Lung (tissue), 12 donors: ENCODE results near the gene KIF1A. TPM values are rescaled to one million over a fixed set of nuclear protein-coding genes. Genes with fewer than 3 reads are reported as not detected.

Source experiments
- ATAC-seq: fragments of 200-7000 bp; cut with Tn5 transposase; one replicate; pipeline ENCODE4 v1.9.1; 2020; ENCODE audit warnings: moderate number of reproducible peaks; ENCODE audit not compliant: insufficient read depth, low FRiP score
- DNase-seq, 3 donors: peaks; one replicate each; pipeline ENCODE4 v3.0.0-alpha.2; 2013 to 2017
- H3K27ac ChIP-seq, 2 donors: one replicate each; pipeline ENCODE4 v1.5.1; 2013; ENCODE audit warnings: mild to moderate bottlenecking in 2 of 2, moderate library complexity in 2 of 2, control low read depth in 1 of 2, inconsistent platforms in 1 of 2, low read depth in 1 of 2, low read length in 1 of 2
- H3K27me3 ChIP-seq, 3 donors: one replicate each; pipeline ENCODE4 v1.5.1; 2013; ENCODE audit warnings: low read length in 2 of 3; ENCODE audit not compliant: control insufficient read depth in 3 of 3, insufficient read depth in 3 of 3
- H3K36me3 ChIP-seq, 4 donors: one replicate each; pipeline ENCODE4 v1.5.1; 2013; ENCODE audit warnings: low read length in 4 of 4, mild to moderate bottlenecking in 1 of 4, moderate library complexity in 1 of 4; ENCODE audit not compliant: control insufficient read depth in 4 of 4, insufficient read depth in 4 of 4
- H3K4me1 ChIP-seq, 5 donors: one replicate each; pipeline ENCODE4 v1.5.1; 2013; ENCODE audit warnings: low read length in 5 of 5, mild to moderate bottlenecking in 2 of 5, moderate library complexity in 1 of 5; ENCODE audit not compliant: control insufficient read depth in 5 of 5, insufficient read depth in 5 of 5
- H3K4me3 ChIP-seq: one replicate; pipeline ENCODE4 v1.5.1; 2013; ENCODE audit warnings: mild to moderate bottlenecking, control low read depth, moderate library complexity
- H3K9ac ChIP-seq, 2 donors: one replicate each; pipeline ENCODE4 v1.5.1; 2013; ENCODE audit warnings: low read length in 2 of 2, control low read depth in 1 of 2; ENCODE audit not compliant: insufficient read depth in 1 of 2
- H3K9me3 ChIP-seq, 4 donors: one replicate each; pipeline ENCODE4 v1.5.1; 2013; ENCODE audit warnings: low read length in 3 of 4, mild to moderate bottlenecking in 1 of 4, moderate library complexity in 1 of 4; ENCODE audit not compliant: control insufficient read depth in 4 of 4, insufficient read depth in 3 of 4
- WGBS, 2 donors: extraction: QIAGEN DNeasy Blood & Tissue Kit; methylation state at CpG; one replicate each; pipeline ENCODE4 v1.1.7; 2013; 5-methylcytosine and 5-hydroxymethylcytosine counted together
- polyA plus RNA-seq, 2 donors: library from polyadenylated mRNA; stranded (reverse); fragments of 200-250 nt; gene quantifications; one replicate each; pipeline ENCODE4 v1.2.1, GENCODE V29; 2013
- total RNA-seq, 2 donors: library from RNA; depleted of rRNA in 1 of 2; stranded (reverse); fragments of >200 nt in 1 of 2; gene quantifications; one replicate each; pipeline ENCODE4 v1.2.1, GENCODE V29; 2014 to 2021
- TF ChIP-seq, protein P1 (sequence below): IDR thresholded peaks from 2 replicates; pipeline ENCODE4 v1.5.1; 2012; ENCODE audit warnings: mild to moderate bottlenecking; ENCODE audit errors: control extremely low read depth, extremely low read depth
- donor health status: control.
- donor health status: control.
- donor health status: Bipolar disorder and iron deficiency.
- donor health status: healthy.
- donor health status: DM: yes; HTN: yes; CAD: no.

The KIF1A gene
- total and polyA plus RNA-seq, 4 donors, result 0.14 to 2.3 (median 0.46) TPM

DNA sequence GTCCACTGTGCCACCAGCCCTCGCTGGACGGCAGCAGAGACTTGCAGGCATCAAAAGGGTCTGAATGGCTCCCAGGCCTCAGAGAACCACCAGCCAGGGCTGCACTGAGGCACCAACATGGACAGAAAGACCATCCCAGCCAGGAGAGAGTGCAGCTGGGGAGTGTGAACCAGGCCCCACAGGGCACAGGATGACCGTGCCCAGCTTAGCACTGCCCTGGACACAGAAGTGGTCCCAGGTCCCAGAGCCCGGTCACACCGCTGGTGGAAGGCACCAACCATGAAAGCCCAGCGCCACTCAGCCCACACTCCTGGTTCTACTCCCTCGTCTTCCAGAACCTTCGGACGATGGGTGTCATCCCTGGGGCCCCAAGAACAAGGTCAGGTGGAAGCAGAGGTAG is 107.9 kb downstream of the KIF1A start:
- Histone ChIP-seq H3K4me3 (no peak overlapping the region), H3K27ac (no peak overlapping the region), H3K9me3 (no peaks in the 10 kb centered on the region), H3K27me3 (peaks cover 0 to 2% (median 0%) of the 10 kb centered on the region in 3 donors), H3K36me3 (no peaks in the 10 kb centered on the region), H3K4me1 (no peaks in the 10 kb centered on the region), H3K9ac (no peak overlapping the region)
- ATAC-seq (no peak), DNase-seq (no peak)
- TF ChIP-seq, protein P1, sequence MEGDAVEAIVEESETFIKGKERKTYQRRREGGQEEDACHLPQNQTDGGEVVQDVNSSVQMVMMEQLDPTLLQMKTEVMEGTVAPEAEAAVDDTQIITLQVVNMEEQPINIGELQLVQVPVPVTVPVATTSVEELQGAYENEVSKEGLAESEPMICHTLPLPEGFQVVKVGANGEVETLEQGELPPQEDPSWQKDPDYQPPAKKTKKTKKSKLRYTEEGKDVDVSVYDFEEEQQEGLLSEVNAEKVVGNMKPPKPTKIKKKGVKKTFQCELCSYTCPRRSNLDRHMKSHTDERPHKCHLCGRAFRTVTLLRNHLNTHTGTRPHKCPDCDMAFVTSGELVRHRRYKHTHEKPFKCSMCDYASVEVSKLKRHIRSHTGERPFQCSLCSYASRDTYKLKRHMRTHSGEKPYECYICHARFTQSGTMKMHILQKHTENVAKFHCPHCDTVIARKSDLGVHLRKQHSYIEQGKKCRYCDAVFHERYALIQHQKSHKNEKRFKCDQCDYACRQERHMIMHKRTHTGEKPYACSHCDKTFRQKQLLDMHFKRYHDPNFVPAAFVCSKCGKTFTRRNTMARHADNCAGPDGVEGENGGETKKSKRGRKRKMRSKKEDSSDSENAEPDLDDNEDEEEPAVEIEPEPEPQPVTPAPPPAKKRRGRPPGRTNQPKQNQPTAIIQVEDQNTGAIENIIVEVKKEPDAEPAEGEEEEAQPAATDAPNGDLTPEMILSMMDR, result no peak
- 89 to 95% methylated on average over 9 of the region's 9 CpGs for WGBS, 2 donors

DNA sequence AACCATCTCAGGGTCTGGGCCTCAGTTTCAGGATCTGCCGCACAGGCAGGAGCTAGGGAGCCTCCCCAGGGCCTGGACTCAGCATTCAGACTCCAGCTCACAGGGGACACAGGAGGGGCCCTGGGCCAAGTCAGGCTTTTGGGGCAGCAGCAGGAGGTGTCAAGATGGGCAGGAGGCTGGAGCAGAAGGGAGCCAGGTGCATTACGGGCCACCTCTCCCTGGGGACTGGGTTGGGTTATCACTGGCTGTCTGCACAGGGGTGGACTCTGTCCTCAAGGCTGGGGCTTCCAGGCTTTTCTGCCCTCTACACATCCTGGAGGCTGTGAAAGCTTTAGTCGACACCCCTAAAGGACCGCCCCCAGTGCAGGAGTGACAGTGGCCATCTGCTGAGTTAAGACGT is 108.3 kb downstream of the KIF1A start:
- no peak overlapping the region for H3K4me3 ChIP-seq
- H3K9me3 ChIP-seq, result no peaks in the 10 kb centered on the region
- no peak overlapping the region for H3K9ac ChIP-seq
- H3K36me3 ChIP-seq, result no peaks in the 10 kb centered on the region
- no peak overlapping the region for H3K27ac ChIP-seq
- DNase-seq (no peak), ATAC-seq (no peak)
- TF ChIP-seq, protein P1, result no peak
- WGBS, 2 donors, result 80 to 85% methylated on average over 5 of the region's 5 CpGs
- peaks cover 0 to 2% (median 0%) of the 10 kb centered on the region in 3 donors for H3K27me3 ChIP-seq
- no peaks in the 10 kb centered on the region for H3K4me1 ChIP-seq

DNA sequence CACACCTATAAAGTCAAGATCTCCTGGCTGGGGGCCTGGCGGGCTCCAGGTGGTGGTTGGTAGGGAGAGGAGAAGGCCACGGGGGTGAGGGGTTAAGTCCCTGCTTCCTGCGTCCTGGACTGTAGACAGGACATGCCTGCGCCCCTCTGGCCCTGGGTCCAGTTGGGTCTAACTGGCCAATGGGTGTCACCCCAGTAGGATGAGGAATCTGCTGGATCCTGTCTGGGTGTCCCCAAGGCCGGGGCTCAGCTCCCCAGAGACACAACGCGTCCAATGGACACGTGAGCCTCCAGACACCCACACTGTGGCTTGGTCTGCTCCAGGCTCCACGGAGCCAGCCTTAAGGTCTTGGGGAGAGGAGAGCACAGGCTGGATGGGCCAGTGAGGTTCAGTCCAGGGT is 108.7 kb downstream of the KIF1A start:
- ATAC-seq (no peak), DNase-seq (no peak)
- H3K27me3 ChIP-seq, result peaks cover 0 to 2% (median 0%) of the 10 kb centered on the region in 3 donors
- H3K4me3 ChIP-seq, result no peak overlapping the region
- WGBS, 2 donors, result 87 to 88% methylated on average over 9 of the region's 9 CpGs
- TF ChIP-seq, protein P1, result no peak
- H3K9me3 ChIP-seq, result no peaks in the 10 kb centered on the region
- no peaks in the 10 kb centered on the region for H3K36me3 ChIP-seq
- H3K9ac ChIP-seq, result no peak overlapping the region
- H3K4me1 ChIP-seq, result no peaks in the 10 kb centered on the region
- H3K27ac ChIP-seq, result no peak overlapping the region

DNA sequence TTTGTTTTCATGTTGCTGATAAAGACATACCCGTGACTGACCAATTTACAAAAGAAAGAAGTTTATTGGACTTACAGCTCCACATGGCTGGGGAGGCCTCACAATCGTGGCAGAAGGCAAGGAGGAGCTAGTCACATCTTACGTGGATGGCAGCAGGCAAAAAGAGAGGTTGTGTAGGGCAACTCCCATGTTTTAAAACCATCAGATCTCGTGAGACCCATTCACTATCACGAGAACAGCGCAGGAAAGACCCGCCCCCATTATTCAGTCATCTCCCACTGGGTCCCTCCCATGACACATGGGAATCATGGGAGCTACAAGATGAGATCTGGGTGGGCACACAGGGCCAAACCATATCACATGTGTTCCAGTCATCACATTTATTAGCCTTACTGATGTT is 111.6 kb downstream of the KIF1A start:
- Histone ChIP-seq H3K4me1 (peaks cover 0 to 2% (median 0%) of the 10 kb centered on the region in 5 donors), H3K36me3 (no peaks in the 10 kb centered on the region), H3K27ac (no peak overlapping the region), H3K27me3 (peaks cover 0 to 2% (median 0%) of the 10 kb centered on the region in 3 donors), H3K9me3 (no peaks in the 10 kb centered on the region), H3K9ac (no peak overlapping the region), H3K4me3 (no peak overlapping the region)
- no peak for DNase-seq
- WGBS, 2 donors, result 69 to 89% methylated on average over 7 of the region's 7 CpGs
- no peak for ATAC-seq
- TF ChIP-seq, protein P1, result no peak
